Measurements from ENCODE around the gene TPM3.
"Not testable (repeated sequence)": the region's sequence is repeated elsewhere in the genome, so short reads cannot be mapped to it uniquely, and the experiment has no call there.

The TPM3 gene

GRCh38 chr1:154191990-154192461, at the start of gene TPM3:
TPM3 (minus strand) TSS chr1:154192100; CDS start chr1:154192018, 82 bp downstream.
- DNase-seq = no peak

GRCh38 chr1:154240294-154240833, 48.5 kb upstream of the TPM3 start:
- no peak for DNase-seq

GRCh38 chr1:154239491-154239890, 47.6 kb upstream of the TPM3 start:
- no peak for DNase-seq

GRCh38 chr1:154237880-154238506, 46.1 kb upstream of the TPM3 start:
- no peak for DNase-seq

DNA sequence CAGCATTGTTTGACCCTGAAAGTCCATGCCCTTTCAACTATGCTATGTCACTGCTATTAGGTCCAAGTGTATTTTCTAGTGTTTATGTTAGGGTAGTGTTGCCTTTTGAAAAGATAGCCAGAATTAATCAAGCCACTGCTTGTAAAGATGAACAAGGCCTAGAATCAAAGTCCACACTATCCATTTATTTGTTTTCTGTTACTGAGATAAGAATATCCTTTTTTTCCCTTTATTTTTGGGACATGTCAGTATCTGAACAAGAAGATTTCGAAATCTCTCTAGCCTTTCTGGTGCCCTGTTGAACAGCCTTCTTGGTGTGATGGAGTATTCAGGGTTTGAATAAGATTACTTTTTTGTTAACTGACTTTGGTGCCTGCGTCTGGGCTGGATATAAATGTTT, 45.5 kb upstream of the TPM3 start:
- DNase-seq = no peak

DNA sequence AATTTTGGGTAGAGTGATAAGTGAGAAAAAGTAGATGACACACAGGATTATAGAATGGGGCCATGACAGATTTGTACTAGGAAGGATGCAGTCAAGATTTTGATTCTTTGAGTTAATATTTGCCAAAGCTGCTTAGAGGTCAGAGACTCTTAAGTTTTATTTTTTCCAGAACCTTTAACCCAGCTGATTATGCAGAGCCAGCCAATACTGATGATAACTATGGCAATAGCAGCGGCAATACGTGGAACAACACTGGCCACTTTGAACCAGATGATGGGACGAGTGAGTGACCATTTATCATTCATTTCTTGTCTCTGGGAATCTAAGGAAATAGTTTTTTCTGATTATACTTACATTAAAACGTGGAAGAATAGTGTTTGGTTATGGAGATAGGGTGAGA, 45.0 kb upstream of the TPM3 start:
- DNase-seq = no peak

DNA sequence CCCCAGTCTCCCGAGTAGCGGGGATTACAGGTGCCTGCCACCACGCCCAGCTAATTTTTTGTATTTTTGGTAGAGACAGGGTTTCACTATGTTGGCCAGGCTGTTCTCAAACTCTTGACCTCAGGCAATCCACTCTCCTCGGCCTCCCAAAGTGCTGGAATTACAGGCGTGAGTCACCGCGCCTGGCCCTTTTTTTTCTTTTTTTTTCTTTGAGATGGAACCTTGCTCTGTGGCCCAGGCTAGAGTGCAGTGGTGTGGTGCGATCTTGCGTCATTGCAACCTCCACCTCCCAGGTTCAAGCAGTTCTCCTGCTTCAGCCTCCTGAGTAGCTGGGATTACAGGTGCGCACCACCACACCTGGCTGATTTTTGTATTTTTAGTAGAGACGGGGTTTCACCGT, 41.2 kb upstream of the TPM3 start:
- DNase-seq = not testable (repeated sequence)

GRCh38 chr1:154231112-154231511, 39.2 kb upstream of the TPM3 start:
- not testable (repeated sequence) for DNase-seq

DNA sequence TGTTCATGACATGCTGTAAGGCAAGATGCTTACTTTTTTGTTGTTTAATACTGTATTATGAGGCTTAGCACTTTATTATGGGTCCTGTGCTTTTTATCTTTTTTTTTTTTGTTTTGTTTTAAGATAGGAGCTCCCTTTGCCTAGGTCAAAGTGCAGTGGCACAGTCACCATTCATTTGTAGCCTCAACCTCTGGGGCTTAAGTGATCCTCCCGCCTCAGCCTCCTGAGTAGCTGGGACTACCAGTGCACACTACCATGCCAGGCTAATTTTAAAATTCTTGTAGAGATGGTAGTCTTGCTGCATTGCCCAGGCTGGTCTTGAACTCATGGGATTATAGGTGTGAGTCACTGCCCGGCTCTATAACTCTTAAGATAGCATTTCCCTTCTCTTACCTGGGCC, 33.5 kb upstream of the TPM3 start:
- no peak for DNase-seq

GRCh38 chr1:154223621-154224020, 31.7 kb upstream of the TPM3 start:
- no peak for DNase-seq

DNA sequence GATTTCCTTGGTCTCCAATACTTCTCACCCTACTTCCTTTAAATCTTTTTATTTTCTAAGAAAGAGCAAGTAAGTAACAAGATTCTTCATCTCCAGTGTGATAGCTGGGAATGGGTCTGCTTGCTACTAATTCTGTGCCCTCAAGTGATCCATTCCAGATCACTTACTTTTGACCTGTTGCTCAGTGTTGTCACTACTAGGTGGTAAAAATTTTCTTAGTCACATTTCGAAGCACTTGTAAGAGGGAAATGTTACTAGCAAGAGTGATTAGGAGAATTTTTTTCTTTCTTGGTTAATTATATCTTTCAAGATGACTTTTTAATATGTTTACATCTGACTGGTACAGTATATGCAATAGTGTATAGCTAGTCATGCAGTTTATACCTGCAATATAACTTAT, 31.0 kb upstream of the TPM3 start:
- no peak for DNase-seq

- no peak for DNase-seq
These were observed 30.6 kb upstream of the TPM3 start for GRCh38 chr1:154222518-154222917.

- DNase-seq = peak; percentile 59
These were observed 29.5 kb upstream of the TPM3 start for GRCh38 chr1:154221278-154222001.

DNA sequence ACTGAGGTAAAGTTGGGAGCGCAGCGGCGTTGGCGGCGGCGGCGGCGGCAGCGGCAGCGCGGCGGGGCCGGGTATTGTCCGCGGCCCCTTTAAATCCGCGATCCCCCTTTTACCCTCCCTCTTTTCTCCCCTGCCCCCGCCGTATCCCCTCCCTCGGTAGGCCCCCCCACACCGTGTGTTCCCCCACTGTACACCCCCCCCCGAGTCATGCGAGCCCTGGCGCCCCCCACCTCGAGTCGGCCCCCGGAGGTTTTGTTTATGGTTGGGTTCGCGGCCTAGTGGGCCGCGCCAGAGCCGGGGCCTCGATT, 29.0 kb upstream of the TPM3 start:
- DNase-seq = no peak

DNA sequence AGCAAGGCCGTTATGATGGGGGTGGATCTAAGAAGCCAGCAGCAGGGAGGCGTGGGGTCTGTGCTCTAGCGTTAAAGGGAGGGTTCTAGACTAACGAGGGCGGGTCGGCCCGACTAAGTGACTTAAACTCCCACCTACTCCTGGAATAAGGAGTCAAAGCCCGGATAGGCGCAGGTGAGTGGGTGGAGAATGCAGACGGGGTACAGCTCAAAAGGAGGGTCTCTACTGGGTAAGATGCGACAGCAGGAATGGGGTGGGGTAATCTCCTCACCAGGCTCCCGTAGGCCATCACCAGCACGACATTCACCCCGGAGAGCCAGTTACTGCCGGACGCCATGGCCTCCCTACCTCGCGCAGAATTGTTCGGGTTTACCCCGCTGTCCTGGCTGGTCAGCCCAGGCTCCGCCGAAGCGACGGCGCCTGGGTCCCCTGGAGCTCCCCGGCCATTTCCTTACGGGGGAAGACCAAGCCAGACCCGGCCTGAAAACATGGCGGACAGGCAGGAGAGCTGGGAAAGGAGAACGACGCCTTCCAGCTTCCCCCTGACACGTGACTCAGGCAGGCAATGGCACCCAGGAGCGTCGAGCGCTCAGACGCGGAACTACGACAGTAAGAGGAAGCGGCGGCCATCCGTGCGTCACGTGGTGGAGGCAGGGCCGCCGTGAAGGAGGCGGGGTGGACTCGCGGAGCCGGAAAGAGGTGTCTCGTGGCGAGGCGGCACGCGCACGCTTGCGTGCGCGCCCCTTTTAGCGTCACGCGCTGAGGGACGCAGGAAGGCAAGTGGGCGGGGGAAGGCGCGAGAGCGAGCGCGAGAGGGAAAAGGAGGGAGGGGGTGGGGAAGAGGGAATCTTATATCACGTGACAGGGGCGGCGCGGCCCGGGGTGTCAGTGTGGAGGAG, 28.4 kb upstream of the TPM3 start, which contains the start of gene UBAP2L:
TSS of gene UBAP2L (plus strand) at position 885 of the 899 bp plus-strand sequence. CDS start 4,169 bp downstream, outside the sequence.
- peak; percentile 99 for DNase-seq

DNA sequence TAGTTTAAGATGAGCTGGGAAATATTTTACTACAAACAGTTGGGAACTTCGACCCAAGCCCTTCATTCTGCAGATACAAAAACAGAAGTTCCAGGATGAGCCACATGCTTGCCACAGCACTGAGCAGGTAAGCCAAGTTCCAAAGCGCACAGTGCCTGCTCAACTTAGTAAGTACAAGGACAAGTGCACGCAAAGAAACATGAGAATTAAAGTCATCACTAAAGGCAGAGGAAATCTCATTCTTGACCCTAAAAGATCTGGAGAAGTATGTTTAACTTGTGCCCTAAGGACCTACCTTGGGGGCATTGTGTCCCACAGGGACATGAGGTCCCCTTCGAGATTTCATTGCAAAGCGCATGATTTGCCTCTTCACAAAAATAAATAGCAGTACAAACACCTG, 27.6 kb upstream of the TPM3 start:
- no peak for DNase-seq

GRCh38 chr1:154218545-154218944, 26.6 kb upstream of the TPM3 start:
- DNase-seq = no peak

- DNase-seq = no peak
These were observed 21.4 kb upstream of the TPM3 start for GRCh38 chr1:154213274-154213673.

DNA sequence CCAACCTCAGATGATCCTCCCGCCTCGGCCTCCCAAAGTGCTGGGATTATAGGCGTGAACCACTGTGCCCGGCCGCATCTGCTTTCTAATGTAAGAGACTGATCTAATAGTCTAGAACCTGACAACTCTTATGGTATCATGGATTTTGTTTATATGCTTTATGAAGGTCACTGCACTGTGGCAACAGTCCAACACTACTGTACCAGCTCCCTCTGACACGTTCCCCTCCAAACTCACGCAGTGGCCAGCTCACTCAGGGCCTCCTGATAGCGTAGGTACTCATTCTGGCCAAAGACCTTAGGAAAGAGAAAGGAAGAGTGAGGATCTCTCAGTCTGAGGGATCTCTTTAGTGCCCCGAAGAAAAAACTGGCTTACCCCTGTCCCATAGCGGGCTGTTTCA, 20.2 kb upstream of the TPM3 start:
- DNase-seq = no peak

DNA sequence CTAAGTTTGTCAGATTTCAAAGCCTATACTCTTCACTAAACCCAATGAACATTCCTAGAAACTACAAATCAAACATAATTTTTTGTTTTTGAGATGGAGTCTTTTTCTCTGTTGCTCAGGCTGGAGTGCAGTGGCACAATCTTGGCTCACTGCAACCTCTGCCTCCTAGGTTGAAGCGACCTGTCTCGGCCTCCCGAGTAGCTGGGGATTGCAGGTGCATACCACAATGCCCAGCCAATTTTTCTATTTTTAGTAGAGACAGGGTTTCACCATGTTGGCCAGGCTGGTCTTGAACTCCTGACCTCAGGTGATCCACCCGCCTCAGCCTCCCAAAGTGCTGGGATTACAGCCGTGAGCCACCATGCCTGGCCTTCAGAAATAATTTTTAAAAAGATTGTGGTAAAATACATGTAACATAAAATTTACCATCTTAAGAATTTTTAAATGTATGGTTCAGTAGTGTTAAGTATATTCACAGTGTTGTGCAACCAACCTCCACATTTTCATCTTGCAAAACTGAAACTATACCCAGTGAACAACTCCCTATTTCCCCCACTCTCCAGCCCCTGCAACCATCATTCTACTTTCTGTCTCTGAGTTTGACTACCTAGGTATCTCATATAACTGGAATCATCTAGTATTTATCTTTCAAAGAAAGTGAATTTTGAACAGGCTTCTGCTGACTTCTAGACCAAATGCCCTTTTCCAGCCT, 16.9 kb upstream of the TPM3 start:
- DNase-seq = no peak

DNA sequence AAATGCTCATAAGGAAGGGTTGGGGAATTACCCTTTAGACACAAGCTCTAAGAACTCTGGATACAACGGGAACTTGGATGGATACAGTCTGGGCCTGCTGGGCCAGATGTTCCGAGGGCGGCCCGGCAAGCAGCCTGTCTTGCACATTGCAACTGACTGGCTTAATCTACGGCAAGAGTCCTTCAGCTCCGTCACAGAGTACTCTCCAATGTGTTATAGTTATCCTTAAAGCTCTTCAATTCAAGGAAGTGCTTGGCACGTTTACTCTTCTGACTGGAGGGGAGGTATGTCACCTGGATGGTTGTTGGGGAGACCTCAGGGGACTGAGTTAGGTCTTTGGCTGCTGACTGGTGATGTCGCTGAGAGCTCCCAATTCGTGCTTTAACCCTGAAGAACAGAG, 15.4 kb upstream of the TPM3 start:
- no peak for DNase-seq

GRCh38 chr1:154206196-154206595, 14.3 kb upstream of the TPM3 start, which contains the start of gene CFAP141:
CFAP141 (minus strand) TSS chr1:154206333; CDS start chr1:154206307, 26 bp downstream.
- no peak for DNase-seq
